GM21526 (cell line): Measurements from ENCODE around the gene SERPINI2.

Source experiments
- ATAC-seq: cut with Tn5 transposase; IDR thresholded peaks from one replicate; pipeline ENCODE4 v1.9.1; 2021; ENCODE audit warnings: moderate library complexity; ENCODE audit not compliant: unreplicated experiment, low FRiP score

SERPINI2 gene

GRCh38 chr3:167473863-167474262 is at the start of gene SERPINI2:
Gene SERPINI2 (minus strand): TSS chr3:167474042. CDS start chr3:167471834, 2,208 bp downstream.
- ATAC-seq, result no peak

- no peak for ATAC-seq
These were observed 47.1 kb upstream of the SERPINI2 start for GRCh38 chr3:167521006-167521355.

- ATAC-seq, result no peak
These were observed 46.6 kb upstream of the SERPINI2 start for GRCh38 chr3:167520266-167521005.

- peak; percentile 70 for ATAC-seq
These were observed 34.1 kb upstream of the SERPINI2 start for GRCh38 chr3:167507954-167508353.

- ATAC-seq, result no peak
These were observed 28.6 kb upstream of the SERPINI2 start for GRCh38 chr3:167502401-167502800.

GRCh38 chr3:167501941-167502340 is 28.1 kb upstream of the SERPINI2 start:
- ATAC-seq, result no peak

- ATAC-seq, result no peak
These were observed 24.1 kb upstream of the SERPINI2 start for GRCh38 chr3:167497903-167498302.

- ATAC-seq, result peak; percentile 63
These were observed 19.4 kb upstream of the SERPINI2 start for GRCh38 chr3:167493244-167493643.

- no peak for ATAC-seq
These were observed 17.8 kb upstream of the SERPINI2 start for GRCh38 chr3:167491621-167492020.

- no peak for ATAC-seq
These were observed 15.7 kb upstream of the SERPINI2 start for GRCh38 chr3:167489571-167489970.

GRCh38 chr3:167487556-167487955 is 13.7 kb upstream of the SERPINI2 start:
- ATAC-seq, result no peak

- no peak for ATAC-seq
These were observed 10.7 kb upstream of the SERPINI2 start for GRCh38 chr3:167484551-167484950.

- ATAC-seq, result no peak
These were observed 10.1 kb upstream of the SERPINI2 start for GRCh38 chr3:167483708-167484475.

GRCh38 chr3:167481164-167481563 is 7.3 kb upstream of the SERPINI2 start:
- ATAC-seq, result no peak

GRCh38 chr3:167480748-167481147 is 6.9 kb upstream of the SERPINI2 start:
- no peak for ATAC-seq

- ATAC-seq, result no peak
These were observed 4.5 kb downstream of the SERPINI2 start for GRCh38 chr3:167469381-167469780.

- ATAC-seq, result no peak
These were observed 5.8 kb downstream of the SERPINI2 start for GRCh38 chr3:167467848-167468611.

- no peak for ATAC-seq
These were observed 6.9 kb downstream of the SERPINI2 start for GRCh38 chr3:167466966-167467365.

GRCh38 chr3:167456157-167456799 is 17.6 kb downstream of the SERPINI2 start:
- no peak for ATAC-seq

GRCh38 chr3:167453815-167454214 is 20.0 kb downstream of the SERPINI2 start:
- no peak for ATAC-seq

GRCh38 chr3:167451282-167451681 is 22.6 kb downstream of the SERPINI2 start:
- no peak for ATAC-seq
